C4-2B (cell line): Measurements from ENCODE around the gene RAD50.

Source experiments
- H3K27ac ChIP-seq: fragments of 450-650 bp; 2 replicates; pipeline ENCODE4 v1.5.1; 2017
- ZFX ChIP-seq: fragments of 450-650 bp; IDR thresholded peaks from 2 replicates; pipeline ENCODE4 v1.6.1; 2017
- TF ChIP-seq, protein P1 (sequence below): fragments of 450-650 bp; conservative IDR thresholded peaks from 2 replicates; pipeline ENCODE4 v1.5.1; 2017; ENCODE audit warnings: mild to moderate bottlenecking

The RAD50 gene

DNA sequence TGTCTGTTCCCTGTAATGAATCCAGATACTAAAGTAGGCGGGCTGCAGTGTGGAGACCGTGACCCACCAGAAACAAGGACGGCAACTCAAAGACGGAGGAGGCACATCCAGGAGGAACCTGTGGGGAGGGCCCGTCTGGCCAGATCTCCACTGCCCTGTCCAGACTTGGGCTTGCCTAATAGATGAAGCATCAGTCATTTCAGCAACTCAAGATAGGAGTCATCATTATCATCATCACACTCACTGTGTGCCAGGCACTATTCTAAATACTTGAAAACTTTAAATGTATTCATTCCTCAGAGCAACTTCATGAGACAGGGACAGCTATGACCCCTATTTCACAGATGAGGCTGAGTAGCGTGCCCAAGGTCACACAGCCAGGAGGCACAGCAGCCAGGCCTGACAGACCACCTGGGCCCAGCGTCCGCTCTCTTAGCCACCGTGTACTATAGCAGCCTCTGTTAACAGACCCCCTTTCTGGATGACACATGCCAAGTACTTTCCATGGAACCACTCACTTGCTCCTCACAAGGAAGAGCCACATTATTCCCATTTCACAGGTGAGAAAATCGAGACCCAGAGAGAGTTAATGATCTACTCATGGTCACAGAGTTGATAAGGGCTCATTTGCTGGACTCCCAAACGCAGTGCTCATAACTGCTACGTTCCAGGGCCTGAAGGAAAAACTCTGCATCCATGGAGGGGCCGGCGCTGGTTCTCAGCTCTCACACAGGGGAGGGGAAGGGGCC lies 112.1 kb downstream of the RAD50 start:
- no peak overlapping the region for H3K27ac ChIP-seq

DNA sequence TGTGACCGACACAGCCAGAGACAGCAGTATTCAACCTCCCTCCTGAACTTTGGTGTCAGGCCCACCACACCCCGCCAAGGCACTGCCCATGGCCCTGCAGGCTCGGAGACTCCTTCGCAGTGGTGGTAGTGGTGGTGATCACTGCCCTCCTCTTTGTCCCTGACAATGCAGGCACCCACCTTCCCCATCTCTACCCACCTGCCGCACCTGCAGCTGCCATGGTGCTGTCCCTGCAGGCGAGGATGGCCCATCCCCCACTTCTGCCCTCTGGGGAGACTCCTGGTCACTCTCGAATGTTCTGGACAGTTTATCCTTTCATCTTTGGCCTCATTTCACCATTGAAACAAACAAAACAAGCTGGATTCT lies 112.7 kb downstream of the RAD50 start:
- H3K27ac ChIP-seq = no peak overlapping the region
- no peak for TF ChIP-seq ZFX
- TF ChIP-seq, protein P1, sequence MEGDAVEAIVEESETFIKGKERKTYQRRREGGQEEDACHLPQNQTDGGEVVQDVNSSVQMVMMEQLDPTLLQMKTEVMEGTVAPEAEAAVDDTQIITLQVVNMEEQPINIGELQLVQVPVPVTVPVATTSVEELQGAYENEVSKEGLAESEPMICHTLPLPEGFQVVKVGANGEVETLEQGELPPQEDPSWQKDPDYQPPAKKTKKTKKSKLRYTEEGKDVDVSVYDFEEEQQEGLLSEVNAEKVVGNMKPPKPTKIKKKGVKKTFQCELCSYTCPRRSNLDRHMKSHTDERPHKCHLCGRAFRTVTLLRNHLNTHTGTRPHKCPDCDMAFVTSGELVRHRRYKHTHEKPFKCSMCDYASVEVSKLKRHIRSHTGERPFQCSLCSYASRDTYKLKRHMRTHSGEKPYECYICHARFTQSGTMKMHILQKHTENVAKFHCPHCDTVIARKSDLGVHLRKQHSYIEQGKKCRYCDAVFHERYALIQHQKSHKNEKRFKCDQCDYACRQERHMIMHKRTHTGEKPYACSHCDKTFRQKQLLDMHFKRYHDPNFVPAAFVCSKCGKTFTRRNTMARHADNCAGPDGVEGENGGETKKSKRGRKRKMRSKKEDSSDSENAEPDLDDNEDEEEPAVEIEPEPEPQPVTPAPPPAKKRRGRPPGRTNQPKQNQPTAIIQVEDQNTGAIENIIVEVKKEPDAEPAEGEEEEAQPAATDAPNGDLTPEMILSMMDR = no peak

More for the DNA sequence above, 112.1 kb downstream of the RAD50 start:
- TF ChIP-seq, protein P1 = no peak
- TF ChIP-seq ZFX = no peak

DNA sequence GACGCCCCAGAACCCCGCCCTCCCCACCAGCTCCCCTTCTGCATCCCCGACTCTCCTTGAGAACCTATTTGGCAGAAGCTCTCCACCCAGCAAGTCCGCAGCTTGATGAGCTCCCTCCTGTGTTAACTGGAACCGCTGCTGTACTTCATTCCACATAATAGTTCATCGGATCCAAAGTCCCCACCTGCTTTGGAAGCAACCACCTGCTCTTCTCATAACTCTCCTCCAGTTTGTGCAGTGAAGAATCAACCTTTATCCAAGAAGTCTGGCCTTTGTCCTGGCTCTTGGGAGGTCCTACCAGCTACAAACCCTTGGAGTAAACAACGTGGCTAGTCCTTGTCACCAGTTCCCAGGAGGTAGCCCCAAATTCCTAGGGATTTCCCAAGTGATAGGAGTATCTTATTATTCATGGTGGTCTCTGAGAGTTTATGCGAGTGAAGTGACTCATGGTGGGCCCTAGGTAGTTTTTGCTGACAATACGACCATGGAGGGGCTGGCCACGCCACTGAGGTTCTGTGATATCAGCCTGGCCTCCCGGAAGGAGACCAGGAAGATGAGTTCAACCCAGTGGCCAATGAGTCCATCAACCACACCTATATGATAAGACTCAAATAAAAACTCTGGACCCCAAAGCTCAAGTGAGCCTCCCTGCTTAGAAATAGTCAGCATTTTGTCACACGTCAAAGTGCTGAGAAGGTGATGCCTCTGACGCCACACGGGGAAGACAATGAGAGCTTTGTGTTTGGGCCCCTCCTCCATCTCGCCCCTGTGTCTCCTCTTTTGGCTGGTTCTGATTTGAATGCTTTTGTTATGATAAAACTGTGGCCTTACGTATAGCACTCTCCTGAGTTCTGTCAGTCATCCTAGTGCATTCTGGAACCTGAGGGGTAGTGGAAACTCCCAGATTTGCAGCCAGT lies 113.4 kb downstream of the RAD50 start:
- TF ChIP-seq, protein P1 = no peak
- no peak for TF ChIP-seq ZFX

DNA sequence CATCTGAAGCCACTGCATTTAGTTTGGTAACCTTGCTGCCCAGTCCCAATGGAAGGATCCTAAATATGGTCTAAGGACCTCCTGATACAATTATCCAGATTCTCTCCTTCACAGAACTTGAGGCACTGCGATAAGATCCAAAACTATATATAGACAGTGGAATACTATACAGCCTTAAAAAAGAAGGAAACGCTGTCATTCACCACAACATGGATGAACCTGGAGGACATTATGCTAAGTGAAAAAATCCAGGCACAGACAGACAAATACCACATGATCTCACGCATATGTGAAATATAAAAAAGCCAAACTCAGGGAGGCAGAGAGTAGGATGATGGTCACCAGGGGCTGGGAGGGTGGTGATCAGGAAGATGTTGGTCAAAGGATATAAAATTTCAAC lies 114.2 kb downstream of the RAD50 start:
- TF ChIP-seq ZFX = no peak
- TF ChIP-seq, protein P1 = no peak
- H3K27ac ChIP-seq = no peak overlapping the region

More for the DNA sequence above, 113.4 kb downstream of the RAD50 start:
- H3K27ac ChIP-seq = no peak overlapping the region

DNA sequence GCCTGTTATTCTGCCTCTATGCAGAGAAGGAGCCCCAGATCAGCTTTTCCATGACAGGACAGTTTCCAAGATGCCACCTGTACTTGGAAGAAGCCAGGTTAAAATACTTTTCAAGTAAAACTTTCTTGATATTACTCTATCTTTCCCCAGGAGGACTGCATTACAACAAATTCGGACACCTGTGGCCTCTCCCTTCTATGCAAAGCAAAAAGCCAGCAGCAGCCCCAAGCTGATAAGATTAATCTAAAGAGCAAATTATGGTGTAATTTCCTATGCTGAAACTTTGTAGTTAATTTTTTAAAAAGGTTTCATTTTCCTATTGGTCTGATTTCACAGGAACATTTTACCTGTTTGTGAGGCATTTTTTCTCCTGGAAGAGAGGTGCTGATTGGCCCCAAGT lies 116.7 kb downstream of the RAD50 start:
- no peak for TF ChIP-seq ZFX
- TF ChIP-seq, protein P1 = no peak
- no peak overlapping the region for H3K27ac ChIP-seq

DNA sequence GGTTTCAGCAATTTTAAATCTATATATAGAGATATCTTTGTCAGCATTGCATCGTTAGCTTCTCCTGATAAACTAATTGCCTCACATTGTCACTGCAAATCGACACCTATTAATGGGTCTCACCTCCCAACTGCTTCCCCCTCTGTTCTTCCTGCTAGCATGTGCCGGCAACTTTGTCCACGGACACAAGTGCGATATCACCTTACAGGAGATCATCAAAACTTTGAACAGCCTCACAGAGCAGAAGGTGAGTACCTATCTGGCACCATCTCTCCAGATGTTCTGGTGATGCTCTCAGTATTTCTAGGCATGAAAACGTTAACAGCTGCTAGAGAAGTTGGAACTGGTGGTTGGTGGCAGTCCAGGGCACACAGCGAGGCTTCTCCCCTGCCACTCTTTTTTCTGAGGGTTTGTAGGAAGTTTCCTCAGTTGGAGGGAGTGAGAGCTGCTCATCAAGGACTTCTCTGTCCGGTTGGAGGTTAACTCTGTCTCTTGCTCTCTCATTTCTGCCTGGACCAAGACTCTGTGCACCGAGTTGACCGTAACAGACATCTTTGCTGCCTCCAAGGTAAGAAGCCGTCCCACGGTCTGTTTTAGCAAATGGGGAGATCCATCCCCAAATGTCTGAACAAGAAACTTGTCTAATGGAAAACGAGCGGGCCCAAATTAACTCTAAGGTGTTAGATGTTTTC lies 117.3 kb downstream of the RAD50 start, which contains the start of gene IL4:
TSS of gene IL4 (plus strand) at position 51 of the 692 bp plus-strand sequence. CDS start at position 113, 62 bp downstream.
- no peak within 1 kb of the TSS for H3K27ac ChIP-seq

More for the DNA sequence above, 117.3 kb downstream of the RAD50 start, which contains the start of gene IL4:
- TF ChIP-seq, protein P1 = no peak
- TF ChIP-seq ZFX = no peak
